Sigmoid colon (tissue), 7 donors: ENCODE data around the gene TMEM184B. TPM values are rescaled to one million over a fixed set of nuclear protein-coding genes. Genes with fewer than 3 reads are reported as not detected.

Experiments
- DNase-seq: peaks from one replicate; pipeline ENCODE4 v3.0.0-alpha.2; 2019
- H3K27ac ChIP-seq, 4 donors: fragments of 200-600 bp; sonication (generic); one replicate each; pipeline ENCODE4 v1.5.1; 2016 to 2019; ENCODE audit warnings: mild to moderate bottlenecking in 1 of 4
- H3K27me3 ChIP-seq, 3 donors: fragments of 200-600 bp; sonication (generic); one replicate each; pipeline ENCODE4 v1.5.1; 2019; ENCODE audit warnings: mild to moderate bottlenecking in 1 of 3
- H3K36me3 ChIP-seq, 4 donors: fragments of 200-600 bp; sonication (generic); one replicate each; pipeline ENCODE4 v1.5.1; 2016 to 2019
- H3K4me1 ChIP-seq, 4 donors: fragments of 200-600 bp; sonication (generic); one replicate each; pipeline ENCODE4 v1.5.1; 2017 to 2019
- H3K4me3 ChIP-seq, 4 donors: fragments of 200-600 bp; sonication (generic); one replicate each; pipeline ENCODE4 v1.5.1; 2017 to 2019; ENCODE audit warnings: mild to moderate bottlenecking in 2 of 4, moderate library complexity in 1 of 4
- H3K9me3 ChIP-seq, 4 donors: fragments of 200-600 bp in 3 of 4; sonication (generic) in 3 of 4; one replicate each; pipeline versions ENCODE4 v1.5.1 to v1.6.1; 2013 to 2019
- CTCF ChIP-seq, 4 experiments: fragments of 450-650 bp in 3 of 4; fragments of 200-600 bp in 1 of 4; IDR thresholded peaks; one replicate each; pipeline ENCODE4 v1.5.1; 2016 to 2019; ENCODE audit warnings: antibody characterized with exemption in 4 of 4, mild to moderate bottlenecking in 3 of 4, moderate library complexity in 2 of 4
- EP300 ChIP-seq, 4 donors: sonication (generic); formaldehyde crosslinking; IDR thresholded peaks; one replicate each; pipeline ENCODE4 v1.6.1; 2017; ENCODE audit warnings: antibody characterized with exemption in 4 of 4
- POLR2A ChIP-seq, 2 donors: fragments of 450-650 bp; IDR thresholded peaks; one replicate each; pipeline ENCODE4 v1.6.1; 2016; ENCODE audit warnings: antibody characterized with exemption in 2 of 2, mild to moderate bottlenecking in 2 of 2, moderate library complexity in 2 of 2
- POLR2AphosphoS5 ChIP-seq, 4 donors: sonication (generic); formaldehyde crosslinking; IDR thresholded peaks; one replicate each; pipeline ENCODE4 v1.6.1; 2017; ENCODE audit warnings: antibody characterized with exemption in 4 of 4
- WGBS, 2 donors: extraction: QIAGEN DNeasy Blood & Tissue Kit; methylation state at CpG; one replicate each; pipeline ENCODE4 v1.1.7; 2013; 5-methylcytosine and 5-hydroxymethylcytosine counted together
- intact Hi-C: fragments of 100-400 bp; cut with DNase I; formaldehyde crosslinking; loops from one replicate; pipeline ENCODE4 v1.15.1; 2023
- polyA plus RNA-seq, 3 donors: library from polyadenylated mRNA; stranded (reverse); fragments of 200-250 nt; gene quantifications; one replicate each; pipeline ENCODE4 v1.2.3, GENCODE V29; 2013
- total RNA-seq, 4 donors: library from RNA; depleted of rRNA; stranded (reverse); fragments of >200 nt; gene quantifications; one replicate each; pipeline ENCODE4 v1.1.0, GENCODE V29; 2016
- donor health status: healthy with polysubstance abuse.
- donor health status: Bipolar disorder and iron deficiency.
- donor health status: healthy.

Gene TMEM184B
- total and polyA plus RNA-seq, 7 donors: 7.2 to 96.4 (median 42.6) TPM

DNA sequence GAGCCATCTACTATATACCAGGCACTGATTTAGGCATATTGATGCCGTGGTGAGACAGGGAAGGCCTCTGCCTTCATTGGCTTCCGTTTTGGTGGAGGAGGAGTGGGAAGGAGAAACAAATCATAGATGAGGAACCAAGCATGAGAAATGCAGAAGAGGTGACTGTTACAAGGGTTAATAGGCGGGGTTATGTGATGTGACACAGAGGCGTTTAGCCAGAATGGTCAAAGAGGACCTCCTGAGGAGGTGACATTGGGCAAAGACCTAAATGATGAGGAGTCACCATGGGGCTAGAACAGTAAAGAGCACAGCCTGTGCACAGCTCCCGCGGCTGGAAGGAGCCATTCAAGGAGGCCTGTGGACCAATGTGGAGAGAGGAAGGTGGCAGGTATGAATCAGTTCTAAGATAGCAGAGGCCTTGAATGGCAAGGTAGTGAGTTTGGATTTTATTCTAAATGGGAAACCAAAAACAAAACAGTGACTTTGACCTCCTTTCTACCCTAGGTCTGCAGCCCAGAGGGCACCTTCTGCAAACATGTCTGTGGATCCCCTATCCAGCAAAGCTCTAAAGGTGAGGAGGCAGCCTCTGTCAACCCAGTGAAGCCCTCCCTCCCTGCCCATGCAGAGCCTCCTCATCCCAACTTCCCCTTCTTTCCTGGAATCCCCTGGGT lies 59.4 kb downstream of the TMEM184B start:
- 86 to 92% methylated on average over 6 of the region's 6 CpGs for WGBS, 2 donors

GRCh38 chr22:38212442-38212841 lies 60.4 kb downstream of the TMEM184B start:
- intact Hi-C loops: loop anchor here (10.0 kb wide), 1 partner anchor 98 kb away; the partner anchor contains the start of gene BAIAP2L2
- no peaks in the 10 kb centered on the region for H3K9me3 ChIP-seq

More for the DNA sequence above, 59.4 kb downstream of the TMEM184B start:
- Histone ChIP-seq H3K27me3 (no peaks in the 10 kb centered on the region), H3K4me1 (peaks cover 0 to 31% (median 25%) of the 10 kb centered on the region in 4 donors), H3K9me3 (no peaks in the 10 kb centered on the region), H3K27ac (peak overlapping the region in 1 of 4 donors; percentile 55), H3K36me3 (peaks cover 0 to 5% (median 0%) of the 10 kb centered on the region in 4 donors), H3K4me3 (no peak overlapping the region)
- intact Hi-C loops: loop anchor here (10.0 kb wide), 1 partner anchor 99 kb away; the partner anchor contains the start of gene BAIAP2L2
- DNase-seq: no peak
- TF ChIP-seq POLR2A (IDR thresholded peaks at IDR 0.05) (no peak), POLR2AphosphoS5 (IDR thresholded peaks at IDR 0.05) (no peak), EP300 (IDR thresholded peaks at IDR 0.05) (no peak)

DNA sequence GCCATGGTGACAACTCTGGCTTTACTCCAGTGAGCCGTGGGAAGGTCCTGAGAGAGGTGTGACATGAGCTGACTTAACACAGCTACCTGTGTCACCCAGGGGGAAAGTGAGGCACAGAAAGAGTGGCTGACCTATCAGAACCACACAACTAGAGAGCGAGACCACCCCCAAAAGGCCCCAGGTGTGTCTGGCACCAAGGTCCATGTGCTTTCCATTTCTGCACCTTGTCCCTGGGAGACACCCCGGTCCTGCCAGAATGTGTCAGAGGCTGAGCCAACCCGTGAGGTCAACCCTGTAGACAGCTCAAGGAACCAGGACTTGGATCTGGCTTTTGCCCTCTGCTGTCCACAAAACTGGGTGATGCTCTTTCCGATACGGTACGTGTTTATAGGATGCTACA lies 61.3 kb downstream of the TMEM184B start:
- Histone ChIP-seq H3K9me3 (no peaks in the 10 kb centered on the region), H3K36me3 (peaks cover 0 to 5% (median 0%) of the 10 kb centered on the region in 4 donors), H3K4me3 (no peak overlapping the region), H3K27ac (no peak overlapping the region), H3K4me1 (peaks cover 0 to 24% (median 18%) of the 10 kb centered on the region in 4 donors), H3K27me3 (no peaks in the 10 kb centered on the region)
- no peak for TF ChIP-seq CTCF (IDR thresholded peaks at IDR 0.05)
- TF ChIP-seq EP300 (IDR thresholded peaks at IDR 0.05): no peak
- TF ChIP-seq POLR2A (IDR thresholded peaks at IDR 0.05): no peak
- no peak for TF ChIP-seq POLR2AphosphoS5 (IDR thresholded peaks at IDR 0.05)
- 95 to 96% methylated on average over 7 of the region's 7 CpGs for WGBS, 2 donors
- no peak for DNase-seq
- intact Hi-C loops: loop anchor here (10.0 kb wide), 1 partner anchor 97 kb away; the partner anchor contains the start of gene BAIAP2L2

More at GRCh38 chr22:38212442-38212841, 60.4 kb downstream of the TMEM184B start:
- no peak for TF ChIP-seq CTCF (IDR thresholded peaks at IDR 0.05)
- H3K36me3 ChIP-seq: peaks cover 0 to 5% (median 0%) of the 10 kb centered on the region in 4 donors
- no peak overlapping the region for H3K4me3 ChIP-seq
- H3K27me3 ChIP-seq: no peaks in the 10 kb centered on the region
- 67 to 75% methylated on average over 2 of the region's 2 CpGs for WGBS, 2 donors
- peaks cover 0 to 24% (median 18%) of the 10 kb centered on the region in 4 donors for H3K4me1 ChIP-seq
- no peak overlapping the region for H3K27ac ChIP-seq
- no peak for DNase-seq

- Histone ChIP-seq H3K4me1 (peaks cover 0 to 29% (median 28%) of the 10 kb centered on the region in 4 donors), H3K27ac (no peak overlapping the region), H3K9me3 (no peaks in the 10 kb centered on the region), H3K27me3 (no peaks in the 10 kb centered on the region), H3K4me3 (no peak overlapping the region), H3K36me3 (no peaks in the 10 kb centered on the region)
- DNase-seq: no peak
- intact Hi-C loops: no loop called here
- WGBS, 2 donors: 69 to 73% methylated on average over 6 of the region's 6 CpGs
- TF ChIP-seq EP300 (IDR thresholded peaks at IDR 0.05) (no peak), CTCF (IDR thresholded peaks at IDR 0.05) (no peak), POLR2AphosphoS5 (IDR thresholded peaks at IDR 0.05) (no peak), POLR2A (IDR thresholded peaks at IDR 0.05) (no peak)
Measured at GRCh38 chr22:38208551-38208968, 64.2 kb downstream of the TMEM184B start.

- no peak for DNase-seq
- intact Hi-C loops: no loop called here
- Histone ChIP-seq H3K4me3 (no peak overlapping the region), H3K27ac (no peak overlapping the region), H3K27me3 (no peaks in the 10 kb centered on the region), H3K4me1 (peaks cover 0 to 33% (median 31%) of the 10 kb centered on the region in 4 donors), H3K9me3 (no peaks in the 10 kb centered on the region), H3K36me3 (no peaks in the 10 kb centered on the region)
- TF ChIP-seq EP300 (IDR thresholded peaks at IDR 0.05): no peak
- TF ChIP-seq POLR2A (IDR thresholded peaks at IDR 0.05): no peak
- TF ChIP-seq POLR2AphosphoS5 (IDR thresholded peaks at IDR 0.05): no peak
- no peak for TF ChIP-seq CTCF (IDR thresholded peaks at IDR 0.05)
- WGBS, 2 donors: 94 to 95% methylated on average over 7 of the region's 7 CpGs
Measured at GRCh38 chr22:38207898-38208432, 64.8 kb downstream of the TMEM184B start.
